ENCODE results near the gene KDELR1. TPM values are rescaled to one million over a fixed set of nuclear protein-coding genes. Genes with fewer than 3 reads are reported as not detected.

KDELR1 gene
- total RNA-seq, 6 experiments from 2014 or later: 69.1 to 83.1 (median 77.1) TPM

DNA sequence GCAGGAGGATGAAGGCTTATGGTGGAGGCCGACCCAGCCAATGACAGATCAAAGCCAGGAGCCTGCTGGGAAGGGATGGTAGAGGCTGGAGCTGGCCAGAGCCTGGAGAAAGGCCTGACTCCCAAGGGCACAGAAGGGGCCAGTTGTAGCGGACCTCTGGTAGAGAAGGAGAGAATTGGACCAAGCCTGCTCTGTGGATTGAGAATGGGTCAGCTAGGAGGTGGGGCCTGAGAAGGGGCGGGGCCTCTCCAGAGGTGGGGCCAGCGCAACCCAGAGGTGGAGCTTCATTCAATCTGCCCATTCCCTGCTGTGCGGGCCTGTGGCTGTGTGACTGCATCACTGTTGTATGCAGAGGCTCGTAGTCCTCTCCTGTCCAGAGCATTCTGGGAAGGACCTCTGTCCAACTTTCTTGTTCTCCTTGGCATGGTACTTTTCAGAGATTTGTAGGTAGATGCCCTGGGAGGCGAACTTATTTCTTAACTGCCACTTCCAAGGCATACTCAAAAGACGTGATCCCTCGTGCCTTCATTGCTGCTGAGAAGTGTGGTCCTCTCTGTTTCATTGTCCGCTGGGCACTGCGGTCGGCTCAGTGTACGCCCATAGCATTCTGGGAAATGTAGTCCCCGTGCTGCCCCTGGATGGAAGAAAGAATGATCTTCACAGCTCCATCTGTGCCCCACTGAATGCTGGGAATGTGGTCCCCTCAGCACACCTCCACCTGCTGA is 8.8 kb upstream of the KDELR1 start:
- ATAC-seq (peak; percentile 37 to 51 (median 48)), DNase-seq (no peak)
- no peak for TF ChIP-seq POLR2A (IDR thresholded peaks at IDR 0.05)
- TF ChIP-seq, protein P1, sequence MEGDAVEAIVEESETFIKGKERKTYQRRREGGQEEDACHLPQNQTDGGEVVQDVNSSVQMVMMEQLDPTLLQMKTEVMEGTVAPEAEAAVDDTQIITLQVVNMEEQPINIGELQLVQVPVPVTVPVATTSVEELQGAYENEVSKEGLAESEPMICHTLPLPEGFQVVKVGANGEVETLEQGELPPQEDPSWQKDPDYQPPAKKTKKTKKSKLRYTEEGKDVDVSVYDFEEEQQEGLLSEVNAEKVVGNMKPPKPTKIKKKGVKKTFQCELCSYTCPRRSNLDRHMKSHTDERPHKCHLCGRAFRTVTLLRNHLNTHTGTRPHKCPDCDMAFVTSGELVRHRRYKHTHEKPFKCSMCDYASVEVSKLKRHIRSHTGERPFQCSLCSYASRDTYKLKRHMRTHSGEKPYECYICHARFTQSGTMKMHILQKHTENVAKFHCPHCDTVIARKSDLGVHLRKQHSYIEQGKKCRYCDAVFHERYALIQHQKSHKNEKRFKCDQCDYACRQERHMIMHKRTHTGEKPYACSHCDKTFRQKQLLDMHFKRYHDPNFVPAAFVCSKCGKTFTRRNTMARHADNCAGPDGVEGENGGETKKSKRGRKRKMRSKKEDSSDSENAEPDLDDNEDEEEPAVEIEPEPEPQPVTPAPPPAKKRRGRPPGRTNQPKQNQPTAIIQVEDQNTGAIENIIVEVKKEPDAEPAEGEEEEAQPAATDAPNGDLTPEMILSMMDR (IDR thresholded peaks at IDR 0.05): no peak
- Histone ChIP-seq H3K27ac (no peak overlapping the region), H3K4me3 (no peak overlapping the region), H3K9me3 (no peaks in the 10 kb centered on the region), H3K36me3 (no peaks in the 10 kb centered on the region), H3K4me1 (no peaks in the 10 kb centered on the region), H3K27me3 (no peaks in the 10 kb centered on the region)
- WGBS (ENCODE audit: insufficient coverage, low coverage, low lambda C conversion rate, missing lambda C conversion rate): 39% methylated on average over 6 of the region's 14 CpGs
- intact Hi-C loops (cut with DNase I): no loop called here

DNA sequence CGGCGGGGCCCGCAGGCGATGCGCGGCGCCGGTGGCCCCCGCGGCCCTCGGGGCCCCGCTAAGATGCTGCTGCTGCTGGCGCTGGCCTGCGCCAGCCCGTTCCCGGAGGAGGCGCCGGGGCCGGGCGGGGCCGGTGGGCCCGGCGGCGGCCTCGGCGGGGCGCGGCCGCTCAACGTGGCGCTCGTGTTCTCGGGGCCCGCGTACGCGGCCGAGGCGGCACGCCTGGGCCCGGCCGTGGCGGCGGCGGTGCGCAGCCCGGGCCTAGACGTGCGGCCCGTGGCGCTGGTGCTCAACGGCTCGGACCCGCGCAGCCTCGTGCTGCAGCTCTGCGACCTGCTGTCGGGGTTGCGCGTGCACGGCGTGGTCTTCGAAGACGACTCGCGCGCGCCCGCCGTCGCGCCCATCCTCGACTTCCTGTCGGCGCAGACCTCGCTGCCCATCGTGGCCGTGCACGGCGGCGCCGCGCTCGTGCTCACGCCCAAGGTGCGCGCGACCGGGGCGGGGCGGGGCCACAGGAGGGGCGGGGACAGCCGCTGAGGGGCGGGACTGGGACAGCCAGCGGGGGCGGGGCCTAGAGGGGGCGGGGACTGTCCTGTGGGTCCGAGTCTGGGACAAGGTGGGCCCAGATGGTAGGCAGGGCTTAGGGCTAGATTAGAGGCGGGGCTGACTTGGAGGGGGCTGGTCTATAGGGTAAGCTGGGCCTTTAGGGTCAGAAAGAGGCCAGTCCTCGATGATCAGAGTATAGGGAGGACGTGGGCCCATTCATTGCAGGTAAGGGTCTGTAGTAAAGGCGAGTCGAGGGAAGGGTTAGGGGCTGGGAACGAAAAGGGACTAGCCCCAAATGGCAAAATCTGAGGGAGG is 7.3 kb upstream of the KDELR1 start:
- DNase-seq: peak in 2 of 3 donors; percentile 72 to 75
- Histone ChIP-seq H3K27ac (no peak overlapping the region), H3K4me3 (peak overlapping the region in 1 of 3 donors; percentile 33), H3K4me1 (no peaks in the 10 kb centered on the region), H3K36me3 (no peaks in the 10 kb centered on the region), H3K27me3 (no peaks in the 10 kb centered on the region), H3K9me3 (no peaks in the 10 kb centered on the region)
- TF ChIP-seq, protein P1 (IDR thresholded peaks at IDR 0.05): no peak
- TF ChIP-seq POLR2A (IDR thresholded peaks at IDR 0.05): no peak
- 22% methylated on average over 19 of the region's 104 CpGs for WGBS (ENCODE audit: insufficient coverage, low coverage, low lambda C conversion rate, missing lambda C conversion rate)
- intact Hi-C loops (cut with DNase I): no loop called here
- ATAC-seq: peak; percentile 59 to 77 (median 61)

DNA sequence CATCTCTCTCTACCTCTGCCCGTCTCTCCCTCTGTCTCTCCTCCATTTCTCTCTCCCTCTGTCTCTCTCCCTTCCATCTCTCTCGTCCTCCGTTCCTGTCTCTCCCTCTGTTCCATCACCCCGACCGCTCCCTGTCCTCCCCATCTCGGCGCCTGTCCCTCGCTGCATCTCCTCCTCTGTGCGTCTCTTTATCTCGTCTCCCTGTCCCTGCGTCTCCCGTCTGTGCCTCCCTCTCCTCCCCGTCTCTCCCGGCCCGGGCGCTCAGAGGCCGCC is 6.7 kb upstream of the KDELR1 start:
- ATAC-seq (no peak), DNase-seq (no peak)
- Histone ChIP-seq H3K4me1 (no peaks in the 10 kb centered on the region), H3K4me3 (peak overlapping the region in 1 of 3 donors; percentile 33), H3K36me3 (no peaks in the 10 kb centered on the region), H3K9me3 (no peaks in the 10 kb centered on the region), H3K27me3 (no peaks in the 10 kb centered on the region), H3K27ac (no peak overlapping the region)
- TF ChIP-seq, protein P1 (IDR thresholded peaks at IDR 0.05): no peak
- no peak for TF ChIP-seq POLR2A (IDR thresholded peaks at IDR 0.05)
- WGBS (ENCODE audit: insufficient coverage, low coverage, low lambda C conversion rate, missing lambda C conversion rate): under 1% methylated on average over 17 of the region's 17 CpGs
- intact Hi-C loops (cut with DNase I): no loop called here

DNA sequence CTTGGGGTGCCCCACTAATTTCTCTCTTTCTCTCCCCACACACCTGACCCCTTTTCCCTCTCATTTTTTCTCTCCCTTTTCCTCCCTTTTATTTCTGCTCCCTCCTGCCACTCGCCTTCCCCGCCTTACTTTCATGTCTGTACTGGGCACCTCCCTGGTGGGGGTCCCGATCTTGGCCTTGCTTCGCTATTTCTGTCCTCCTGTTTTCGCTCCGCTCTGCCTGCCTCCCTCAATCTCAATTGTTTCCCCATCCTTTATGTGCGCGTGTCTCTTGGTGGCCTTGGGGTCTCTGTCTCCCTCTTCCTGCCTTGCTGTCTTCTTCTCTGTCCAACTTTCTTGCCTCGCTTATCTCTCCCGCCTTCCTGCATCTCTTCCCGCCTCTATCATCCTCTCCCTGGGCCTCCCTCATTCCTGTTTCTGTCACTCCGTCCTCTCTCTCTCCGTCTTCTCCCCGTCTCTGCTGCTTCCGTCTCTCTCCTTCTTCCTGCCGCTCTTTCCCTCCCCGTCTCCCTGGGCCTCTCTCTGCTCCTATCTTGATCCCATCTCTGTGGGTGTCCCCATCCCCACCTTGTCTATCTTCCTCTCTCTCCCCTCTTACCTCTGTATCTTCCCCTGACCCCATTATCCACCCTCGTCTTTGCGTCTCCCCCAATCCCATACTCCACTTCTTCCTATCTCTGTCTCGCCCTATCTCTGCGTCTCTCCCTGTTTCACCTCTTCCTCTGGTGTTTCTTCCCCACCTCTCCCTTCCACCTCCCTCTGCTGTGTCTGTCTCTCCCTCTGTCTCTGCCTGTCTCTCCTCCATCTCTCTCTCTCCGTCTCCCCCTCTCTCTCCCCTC is 6.1 kb upstream of the KDELR1 start:
- no peak overlapping the region for H3K27ac ChIP-seq
- no peaks in the 10 kb centered on the region for H3K4me1 ChIP-seq
- no peak overlapping the region for H3K4me3 ChIP-seq
- TF ChIP-seq, protein P1 (IDR thresholded peaks at IDR 0.05): no peak
- no peak for TF ChIP-seq POLR2A (IDR thresholded peaks at IDR 0.05)
- ATAC-seq (no peak), DNase-seq (no peak)
- intact Hi-C loops (cut with DNase I): no loop called here
- no peaks in the 10 kb centered on the region for H3K27me3 ChIP-seq
- H3K36me3 ChIP-seq: no peaks in the 10 kb centered on the region
- WGBS (ENCODE audit: insufficient coverage, low coverage, low lambda C conversion rate, missing lambda C conversion rate): 22% methylated on average over 19 of the region's 22 CpGs
- H3K9me3 ChIP-seq: no peaks in the 10 kb centered on the region

Measured in right lobe of liver (tissue), 6 donors.